Naive B cell (primary cell): ENCODE data around the gene PUS3. TPM values are rescaled to one million over a fixed set of nuclear protein-coding genes. Genes with fewer than 3 reads are reported as not detected.

Experiments
- ATAC-seq, 2 donors: fragments of 150-1000 bp; cut with Tn5 transposase; 2 replicates each; pipeline ENCODE4 v1.10.0; 2021; ENCODE audit warnings: low read depth in 2 of 2, mild to moderate bottlenecking in 2 of 2, moderate library complexity in 2 of 2
- DNase-seq: peaks from one replicate; pipeline ENCODE4 v3.0.0; 2022
- H3K27ac Mint-ChIP-seq, 6 donors: one replicate each; pipeline ENCODE4 v1.8.0; 2020 to 2022; ENCODE audit warnings: mild to moderate bottlenecking in 6 of 6, mixed read lengths in 6 of 6, moderate library complexity in 5 of 6, inconsistent platforms in 2 of 6
- H3K27me3 Mint-ChIP-seq, 3 donors: one replicate each; pipeline ENCODE4 v1.8.0; 2021 to 2022; ENCODE audit warnings: mixed read lengths in 3 of 3, mild to moderate bottlenecking in 1 of 3
- H3K36me3 Mint-ChIP-seq, 2 donors: one replicate each; pipeline ENCODE4 v1.8.0; 2020 to 2022; ENCODE audit warnings: mixed read lengths in 2 of 2, inconsistent platforms in 1 of 2, mild to moderate bottlenecking in 1 of 2
- H3K4me1 Mint-ChIP-seq, 3 donors: one replicate each; pipeline ENCODE4 v1.8.0; 2020 to 2022; ENCODE audit warnings: mixed read lengths in 3 of 3, inconsistent platforms in 1 of 3, mild to moderate bottlenecking in 1 of 3, moderate library complexity in 1 of 3
- H3K4me3 Mint-ChIP-seq, 8 donors: one replicate each; pipeline ENCODE4 v1.8.0; 2020 to 2022; ENCODE audit warnings: mild to moderate bottlenecking in 8 of 8, mixed read lengths in 8 of 8, moderate library complexity in 8 of 8, inconsistent platforms in 2 of 8
- H3K9me3 Mint-ChIP-seq, 7 donors: one replicate each; pipeline ENCODE4 v1.8.0; 2020 to 2022; ENCODE audit warnings: mixed read lengths in 7 of 7, mild to moderate bottlenecking in 5 of 7, inconsistent platforms in 2 of 7, moderate library complexity in 1 of 7
- polyA plus RNA-seq, 6 donors: library from polyadenylated mRNA; unstranded; fragments of 300-500 nt; fragmentation: Illumina TruSeq; gene quantifications; one replicate each; pipeline ENCODE4 v1.2.3, GENCODE V29; 2021; ENCODE audit warnings: low read depth in 6 of 6

PUS3 gene
- polyA plus RNA-seq = 10 to 100 TPM in 2 of 6 donors, 1 to 10 TPM in 4; 6.2 to 12.1 (median 7.9) TPM

GRCh38 chr11:125902927-125903710 is at the start of gene PUS3:
Gene PUS3 (minus strand): TSS chr11:125903206. CDS start chr11:125896284, 6,922 bp downstream.
- H3K4me1 Mint-ChIP-seq = peaks cover 15 to 27% (median 22%) of the 10 kb centered on the region in 3 donors
- H3K27me3 Mint-ChIP-seq = peaks cover 23 to 27% (median 24%) of the 10 kb centered on the region in 3 donors
- DNase-seq = peak; percentile 81
- peaks cover 0 to 6% (median 0%) of the 10 kb centered on the region in 7 donors for H3K9me3 Mint-ChIP-seq
- peak within 1 kb of the TSS; percentile 91 to 98 (median 96) for H3K4me3 Mint-ChIP-seq
- peak; percentile 95 for ATAC-seq
- H3K36me3 Mint-ChIP-seq = no peaks in the 10 kb centered on the region
- peak within 1 kb of the TSS; percentile 86 to 96 (median 91) for H3K27ac Mint-ChIP-seq

- no peaks in the 10 kb centered on the region for H3K9me3 Mint-ChIP-seq
- H3K4me3 Mint-ChIP-seq = no peak overlapping the region
- no peak for ATAC-seq
- no peak for DNase-seq
- peaks cover 0 to 4% (median 0%) of the 10 kb centered on the region in 3 donors for H3K4me1 Mint-ChIP-seq
- no peaks in the 10 kb centered on the region for H3K36me3 Mint-ChIP-seq
- H3K27ac Mint-ChIP-seq = no peak overlapping the region
- peaks cover 0 to 34% (median 19%) of the 10 kb centered on the region in 3 donors for H3K27me3 Mint-ChIP-seq
Measured at GRCh38 chr11:125952559-125952958, 49.6 kb upstream of the PUS3 start.

GRCh38 chr11:125951731-125952130 is 48.7 kb upstream of the PUS3 start:
- Mint-ChIP-seq H3K4me1 (peaks cover 0 to 4% (median 0%) of the 10 kb centered on the region in 3 donors), H3K36me3 (no peaks in the 10 kb centered on the region), H3K9me3 (no peaks in the 10 kb centered on the region), H3K4me3 (no peak overlapping the region), H3K27ac (peak overlapping the region in 1 of 6 donors; percentile 20), H3K27me3 (peaks cover 0 to 31% (median 19%) of the 10 kb centered on the region in 3 donors)
- DNase-seq (no peak), ATAC-seq (no peak)

- no peak for DNase-seq
- Mint-ChIP-seq H3K4me3 (no peak overlapping the region), H3K36me3 (no peaks in the 10 kb centered on the region), H3K9me3 (no peaks in the 10 kb centered on the region), H3K27me3 (peaks cover 0 to 23% (median 18%) of the 10 kb centered on the region in 3 donors), H3K27ac (no peak overlapping the region), H3K4me1 (peaks cover 0 to 4% (median 0%) of the 10 kb centered on the region in 3 donors)
- no peak for ATAC-seq
Measured at GRCh38 chr11:125950696-125951651, 48.0 kb upstream of the PUS3 start.

- Mint-ChIP-seq H3K4me3 (no peak overlapping the region), H3K27me3 (peaks cover 0 to 16% (median 12%) of the 10 kb centered on the region in 3 donors), H3K36me3 (no peaks in the 10 kb centered on the region), H3K9me3 (no peaks in the 10 kb centered on the region), H3K27ac (no peak overlapping the region), H3K4me1 (peaks cover 0 to 4% (median 0%) of the 10 kb centered on the region in 3 donors)
- no peak for DNase-seq
- no peak for ATAC-seq
Measured at GRCh38 chr11:125950178-125950490, 47.1 kb upstream of the PUS3 start.

- ATAC-seq (no peak), DNase-seq (no peak)
- H3K4me3 Mint-ChIP-seq = no peak overlapping the region
- H3K36me3 Mint-ChIP-seq = no peaks in the 10 kb centered on the region
- H3K27ac Mint-ChIP-seq = no peak overlapping the region
- no peaks in the 10 kb centered on the region for H3K9me3 Mint-ChIP-seq
- H3K4me1 Mint-ChIP-seq = peaks cover 0 to 4% (median 0%) of the 10 kb centered on the region in 3 donors
- H3K27me3 Mint-ChIP-seq = peaks cover 0 to 16% (median 11%) of the 10 kb centered on the region in 3 donors
Measured at GRCh38 chr11:125949271-125950177, 46.5 kb upstream of the PUS3 start.

- no peaks in the 10 kb centered on the region for H3K36me3 Mint-ChIP-seq
- no peak for DNase-seq
- H3K9me3 Mint-ChIP-seq = no peaks in the 10 kb centered on the region
- H3K27ac Mint-ChIP-seq = peak overlapping the region in 1 of 6 donors; percentile 56
- H3K4me1 Mint-ChIP-seq = peaks cover 0 to 4% (median 0%) of the 10 kb centered on the region in 3 donors
- no peak for ATAC-seq
- no peak overlapping the region for H3K4me3 Mint-ChIP-seq
- H3K27me3 Mint-ChIP-seq = peaks cover 0 to 21% (median 17%) of the 10 kb centered on the region in 3 donors
Measured at GRCh38 chr11:125948278-125949051, 45.5 kb upstream of the PUS3 start.

- no peaks in the 10 kb centered on the region for H3K36me3 Mint-ChIP-seq
- no peak overlapping the region for H3K27ac Mint-ChIP-seq
- H3K27me3 Mint-ChIP-seq = peaks cover 0 to 22% (median 17%) of the 10 kb centered on the region in 3 donors
- no peak overlapping the region for H3K4me3 Mint-ChIP-seq
- H3K9me3 Mint-ChIP-seq = no peaks in the 10 kb centered on the region
- DNase-seq = no peak
- peaks cover 0 to 4% (median 0%) of the 10 kb centered on the region in 3 donors for H3K4me1 Mint-ChIP-seq
- no peak for ATAC-seq
Measured at GRCh38 chr11:125947419-125948277, 44.6 kb upstream of the PUS3 start.

GRCh38 chr11:125946712-125947418 is 43.9 kb upstream of the PUS3 start:
- no peak for ATAC-seq
- no peak overlapping the region for H3K4me3 Mint-ChIP-seq

GRCh38 chr11:125945797-125946520 is 43.0 kb upstream of the PUS3 start, which contains the start of gene VSIG10L2:
Gene VSIG10L2 (plus strand): TSS chr11:125946044. CDS start chr11:125946056, 12 bp downstream.
- H3K9me3 Mint-ChIP-seq = no peaks in the 10 kb centered on the region
- peak within 1 kb of the TSS in 1 of 8 donors; percentile 74 for H3K4me3 Mint-ChIP-seq
- peaks cover 0 to 4% (median 0%) of the 10 kb centered on the region in 3 donors for H3K4me1 Mint-ChIP-seq
- no peak for ATAC-seq
- no peak for DNase-seq
- H3K27me3 Mint-ChIP-seq = peaks cover 0 to 25% (median 12%) of the 10 kb centered on the region in 3 donors
- no peaks in the 10 kb centered on the region for H3K36me3 Mint-ChIP-seq
- H3K27ac Mint-ChIP-seq = no peak within 1 kb of the TSS

More at GRCh38 chr11:125946712-125947418, 43.9 kb upstream of the PUS3 start:
- no peaks in the 10 kb centered on the region for H3K36me3 Mint-ChIP-seq
- H3K4me1 Mint-ChIP-seq = peaks cover 0 to 4% (median 0%) of the 10 kb centered on the region in 3 donors
- no peak overlapping the region for H3K27ac Mint-ChIP-seq
- no peaks in the 10 kb centered on the region for H3K9me3 Mint-ChIP-seq
- H3K27me3 Mint-ChIP-seq = peaks cover 0 to 30% (median 17%) of the 10 kb centered on the region in 3 donors
- DNase-seq = no peak
